OCI-LY7 (cell line): Measurements from ENCODE around the gene TXLNG.

Experiments used
- CTCF ChIP-seq: fragments of 200-600 bp; sonication (generic); conservative IDR thresholded peaks from 2 replicates; pipeline ENCODE4 v1.5.1; 2014; ENCODE audit warnings: mild to moderate bottlenecking, antibody characterized with exemption, low read length, moderate library complexity, mixed read lengths
- EZH2phosphoT487 ChIP-seq: fragments of 200-600 bp; sonication (generic); IDR thresholded peaks from 2 replicates; pipeline ENCODE4 v1.6.1; 2018; ENCODE audit warnings: low read depth, borderline replicate concordance, mild to moderate bottlenecking, mixed run types, antibody characterized with exemption, low read length, moderate library complexity, mixed read lengths

DNA sequence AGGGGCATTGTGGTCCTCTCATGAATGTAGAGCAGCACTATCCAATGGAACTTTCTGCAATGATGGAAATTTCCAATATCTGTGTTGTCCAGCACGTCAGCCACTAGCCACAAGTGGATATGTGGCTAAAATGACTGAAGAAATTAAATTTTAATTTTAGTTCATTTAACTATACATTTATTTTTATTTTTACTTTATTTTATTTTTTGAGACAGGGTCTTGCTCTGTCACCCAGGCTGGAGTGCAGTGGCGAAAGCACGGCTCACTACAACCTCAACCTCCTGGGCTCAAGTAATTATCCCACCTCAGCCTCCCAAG, 97.2 kb downstream of the TXLNG start:
- TF ChIP-seq CTCF, result no peak; the same call in 1 of the 2 replicates
- no peak for TF ChIP-seq EZH2phosphoT487
